Tibial nerve (tissue), 4 donors: ENCODE data around the gene PHF2. TPM values are rescaled to one million over a fixed set of nuclear protein-coding genes. Genes with fewer than 3 reads are reported as not detected.

Experiments used
- DNase-seq, 2 donors: peaks; one replicate each; pipeline ENCODE4 v3.0.0-alpha.2; 2019; ENCODE audit warnings: low spot score in 2 of 2
- H3K27ac ChIP-seq, 4 donors: fragments of 200-600 bp; sonication (generic) in 3 of 4; one replicate each; pipeline ENCODE4 v1.5.1; 2017 to 2019; ENCODE audit warnings: mild to moderate bottlenecking in 1 of 4
- H3K27me3 ChIP-seq, 2 donors: fragments of 200-600 bp; sonication (generic) in 1 of 2; one replicate each; pipeline versions ENCODE4 v1.5.1 to v1.6.0; 2017 to 2019
- H3K36me3 ChIP-seq, 3 donors: fragments of 200-600 bp; sonication (generic); one replicate each; pipeline ENCODE4 v1.5.1; 2018 to 2019
- H3K4me1 ChIP-seq, 4 donors: fragments of 200-600 bp; sonication (generic) in 3 of 4; one replicate each; pipeline ENCODE4 v1.5.1; 2017 to 2019
- H3K4me3 ChIP-seq, 4 donors: fragments of 200-600 bp; sonication (generic) in 3 of 4; one replicate each; pipeline ENCODE4 v1.5.1; 2017 to 2019; ENCODE audit warnings: mild to moderate bottlenecking in 1 of 4, moderate library complexity in 1 of 4
- H3K9me3 ChIP-seq, 4 donors: fragments of 200-600 bp; sonication (generic) in 3 of 4; one replicate each; pipeline ENCODE4 v1.5.1; 2017 to 2019
- EP300 ChIP-seq, 2 donors: sonication (generic); formaldehyde crosslinking; IDR thresholded peaks; one replicate each; pipeline ENCODE4 v1.6.1; 2017; ENCODE audit warnings: antibody characterized with exemption in 2 of 2, mild to moderate bottlenecking in 1 of 2
- POLR2A ChIP-seq, 2 donors: fragments of 450-650 bp; IDR thresholded peaks; one replicate each; pipeline ENCODE4 v1.6.1; 2017; ENCODE audit warnings: antibody characterized with exemption in 2 of 2, mild to moderate bottlenecking in 2 of 2, moderate library complexity in 2 of 2
- WGBS, 2 donors: methylation state at CpG; one replicate each; pipeline ENCODE4 v1.1.5; 2018; 5-methylcytosine and 5-hydroxymethylcytosine counted together
- total RNA-seq, 4 donors: library from RNA; depleted of rRNA; stranded (reverse); fragments of >200 nt; gene quantifications; one replicate each; pipeline ENCODE4 v1.1.0, GENCODE V29; 2016
- TF ChIP-seq, protein P1 (sequence below), 5 experiments: fragments of 200-600 bp in 3 of 5; fragments of 450-650 bp in 2 of 5; sonication (generic) in 3 of 5; IDR thresholded peaks; one replicate each; pipeline ENCODE4 v1.5.1; 2016 to 2019; ENCODE audit warnings: antibody characterized with exemption in 5 of 5, mild to moderate bottlenecking in 3 of 5, moderate library complexity in 2 of 5

The PHF2 gene
- total RNA-seq, 4 donors from 2014 or later: 36.6 to 41.7 (median 38.6) TPM

DNA sequence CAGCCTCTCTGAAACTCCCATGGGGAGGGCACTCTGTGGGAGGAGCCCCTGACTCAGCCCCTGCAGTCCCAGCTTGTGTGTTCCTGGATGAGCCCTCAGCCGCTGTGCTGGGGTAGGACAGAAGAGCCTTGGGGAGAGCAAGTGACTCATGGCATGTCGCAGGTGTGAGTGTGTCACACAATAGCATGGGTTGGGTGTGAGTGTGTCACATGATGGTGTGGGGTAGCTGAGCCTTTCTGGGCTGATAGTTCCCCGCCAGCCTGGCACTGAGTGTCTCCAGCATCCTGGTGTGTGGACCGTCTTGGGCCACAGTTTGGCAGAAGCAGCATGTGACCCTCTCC, 83.4 kb downstream of the PHF2 start:
- Histone ChIP-seq H3K36me3 (peaks cover 0 to 96% (median 23%) of the 10 kb centered on the region in 3 donors), H3K27ac (no peak overlapping the region), H3K4me1 (no peaks in the 10 kb centered on the region), H3K27me3 (no peaks in the 10 kb centered on the region), H3K9me3 (no peaks in the 10 kb centered on the region), H3K4me3 (no peak overlapping the region)
- 92 to 96% methylated on average over 4 of the region's 4 CpGs for WGBS, 2 donors
- TF ChIP-seq EP300 (IDR thresholded peaks at IDR 0.05) (no peak), POLR2A (IDR thresholded peaks at IDR 0.05) (no peak)
- TF ChIP-seq, protein P1, sequence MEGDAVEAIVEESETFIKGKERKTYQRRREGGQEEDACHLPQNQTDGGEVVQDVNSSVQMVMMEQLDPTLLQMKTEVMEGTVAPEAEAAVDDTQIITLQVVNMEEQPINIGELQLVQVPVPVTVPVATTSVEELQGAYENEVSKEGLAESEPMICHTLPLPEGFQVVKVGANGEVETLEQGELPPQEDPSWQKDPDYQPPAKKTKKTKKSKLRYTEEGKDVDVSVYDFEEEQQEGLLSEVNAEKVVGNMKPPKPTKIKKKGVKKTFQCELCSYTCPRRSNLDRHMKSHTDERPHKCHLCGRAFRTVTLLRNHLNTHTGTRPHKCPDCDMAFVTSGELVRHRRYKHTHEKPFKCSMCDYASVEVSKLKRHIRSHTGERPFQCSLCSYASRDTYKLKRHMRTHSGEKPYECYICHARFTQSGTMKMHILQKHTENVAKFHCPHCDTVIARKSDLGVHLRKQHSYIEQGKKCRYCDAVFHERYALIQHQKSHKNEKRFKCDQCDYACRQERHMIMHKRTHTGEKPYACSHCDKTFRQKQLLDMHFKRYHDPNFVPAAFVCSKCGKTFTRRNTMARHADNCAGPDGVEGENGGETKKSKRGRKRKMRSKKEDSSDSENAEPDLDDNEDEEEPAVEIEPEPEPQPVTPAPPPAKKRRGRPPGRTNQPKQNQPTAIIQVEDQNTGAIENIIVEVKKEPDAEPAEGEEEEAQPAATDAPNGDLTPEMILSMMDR (IDR thresholded peaks at IDR 0.05): no peak
- no peak for DNase-seq

- WGBS, 2 donors: 96 to 100% methylated on average over 5 of the region's 5 CpGs
- H3K27me3 ChIP-seq: no peaks in the 10 kb centered on the region
- H3K36me3 ChIP-seq: peaks cover 0 to 98% (median 21%) of the 10 kb centered on the region in 3 donors
- H3K4me3 ChIP-seq: no peak overlapping the region
- no peak overlapping the region for H3K27ac ChIP-seq
- DNase-seq: peak in 1 of 2 donors; percentile 8
- H3K9me3 ChIP-seq: no peaks in the 10 kb centered on the region
- TF ChIP-seq, protein P1 (IDR thresholded peaks at IDR 0.05): no peak
- H3K4me1 ChIP-seq: no peaks in the 10 kb centered on the region
These were observed 84.1 kb downstream of the PHF2 start for GRCh38 chr9:93660352-93661046.

DNA sequence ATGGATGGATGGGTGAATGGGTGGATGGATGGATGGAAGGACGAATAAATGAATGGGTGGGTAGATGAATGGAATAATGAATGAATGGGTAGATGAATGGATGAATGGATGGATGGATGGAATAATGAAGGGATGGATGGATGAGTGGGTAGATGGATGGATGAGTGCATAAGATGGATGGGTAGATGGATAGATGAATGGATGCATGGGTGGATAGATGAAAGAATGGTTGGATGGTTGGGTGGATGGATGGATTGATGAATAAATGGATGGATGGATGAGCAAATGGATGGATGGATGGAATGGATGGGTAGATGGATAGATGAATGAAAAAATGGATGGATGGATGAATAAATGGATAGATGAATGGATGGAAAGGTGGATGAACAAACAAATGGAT, 85.2 kb downstream of the PHF2 start:
- Histone ChIP-seq H3K9me3 (no peaks in the 10 kb centered on the region), H3K4me3 (no peak overlapping the region), H3K27ac (no peak overlapping the region), H3K36me3 (peaks cover 0 to 98% (median 17%) of the 10 kb centered on the region in 3 donors), H3K27me3 (no peaks in the 10 kb centered on the region), H3K4me1 (no peaks in the 10 kb centered on the region)
- TF ChIP-seq, protein P1 (IDR thresholded peaks at IDR 0.05): no peak
- TF ChIP-seq POLR2A (IDR thresholded peaks at IDR 0.05) (no peak), EP300 (IDR thresholded peaks at IDR 0.05) (no peak)
- DNase-seq: no peak
- 96 to 98% methylated on average over 1 of the region's 1 CpG for WGBS, 2 donors

DNA sequence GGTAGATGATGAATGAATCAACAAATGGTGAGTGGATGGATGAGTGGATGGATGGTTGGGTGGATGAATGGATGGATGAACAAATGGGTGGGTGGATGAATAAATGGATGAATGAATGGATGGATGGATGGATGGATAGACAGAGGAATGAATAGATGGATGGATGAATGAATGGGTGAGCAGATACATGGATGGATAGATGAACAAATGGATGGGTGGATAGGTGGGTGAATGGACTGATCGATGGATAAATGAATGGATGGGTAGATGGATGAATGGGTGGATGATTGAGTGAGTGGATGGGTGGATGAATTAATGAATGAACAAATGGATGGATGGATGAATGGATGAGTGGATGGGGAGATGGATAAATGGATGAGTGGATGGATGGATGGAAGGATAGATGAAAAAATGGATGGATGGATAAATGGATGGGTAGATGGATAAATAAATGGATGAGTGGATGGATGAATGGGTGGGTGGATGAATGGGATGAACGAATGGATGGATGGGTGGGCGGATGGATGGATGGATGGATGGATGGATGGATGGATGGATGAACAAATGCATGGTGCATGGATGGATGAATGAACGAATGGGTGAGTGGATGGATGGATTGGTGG, 85.7 kb downstream of the PHF2 start:
- DNase-seq: no peak
- Histone ChIP-seq H3K27me3 (no peaks in the 10 kb centered on the region), H3K36me3 (peaks cover under 1 to 98% (median 16%) of the 10 kb centered on the region in 3 donors), H3K9me3 (no peaks in the 10 kb centered on the region), H3K4me1 (no peaks in the 10 kb centered on the region), H3K4me3 (no peak overlapping the region), H3K27ac (no peak overlapping the region)
- TF ChIP-seq, protein P1 (IDR thresholded peaks at IDR 0.05): no peak
- TF ChIP-seq POLR2A (IDR thresholded peaks at IDR 0.05) (no peak), EP300 (IDR thresholded peaks at IDR 0.05) (no peak)
- WGBS, 2 donors: 82 to 97% methylated on average over 4 of the region's 4 CpGs

- TF ChIP-seq POLR2A (IDR thresholded peaks at IDR 0.05) (no peak), EP300 (IDR thresholded peaks at IDR 0.05) (no peak)
- TF ChIP-seq, protein P1 (IDR thresholded peaks at IDR 0.05): no peak
- Histone ChIP-seq H3K36me3 (peaks cover 3 to 96% (median 16%) of the 10 kb centered on the region in 3 donors), H3K4me3 (no peak overlapping the region), H3K4me1 (no peaks in the 10 kb centered on the region), H3K27me3 (no peaks in the 10 kb centered on the region), H3K9me3 (no peaks in the 10 kb centered on the region), H3K27ac (no peak overlapping the region)
- peak in 1 of 2 donors; percentile 1 for DNase-seq
- 80 to 87% methylated on average over 9 of the region's 9 CpGs for WGBS, 2 donors
These were observed 86.7 kb downstream of the PHF2 start for GRCh38 chr9:93662952-93663572.
